Prostate gland (tissue), 2 donors: ENCODE data around the gene TMEM59L.

Experiments
- CTCF ChIP-seq, 4 experiments: fragments of 200-600 bp in 2 of 4; fragments of 450-650 bp in 2 of 4; sonication (generic) in 2 of 4; IDR thresholded peaks; 1 replicate in 3 of 4; 2 replicates in 1 of 4; pipeline ENCODE4 v1.5.1; 2016 to 2019; ENCODE audit warnings: antibody characterized with exemption in 4 of 4, mild to moderate bottlenecking in 2 of 4, moderate library complexity in 2 of 4
- POLR2AphosphoS5 ChIP-seq: sonication (generic); formaldehyde crosslinking; IDR thresholded peaks from one replicate; pipeline ENCODE4 v1.6.1; 2017; ENCODE audit warnings: antibody characterized with exemption

- no peak for TF ChIP-seq CTCF (IDR thresholded peaks at IDR 0.05)
- TF ChIP-seq POLR2AphosphoS5: no peak
These were observed 53.1 kb downstream of the TMEM59L start for GRCh38 chr19:18665771-18666202.
